GM18505 (cell line): ENCODE results near the gene PGM5.

Experiments used
- ATAC-seq: cut with Tn5 transposase; IDR thresholded peaks from one replicate; pipeline ENCODE4 v1.9.1; 2021; ENCODE audit not compliant: unreplicated experiment
- POLR2A ChIP-seq: IDR thresholded peaks from 4 replicates; pipeline ENCODE4 v1.6.1; 2011; ENCODE audit warnings: borderline replicate concordance; ENCODE audit not compliant: insufficient read depth, insufficient read length; ENCODE audit errors: extremely low read depth

The PGM5 gene

DNA sequence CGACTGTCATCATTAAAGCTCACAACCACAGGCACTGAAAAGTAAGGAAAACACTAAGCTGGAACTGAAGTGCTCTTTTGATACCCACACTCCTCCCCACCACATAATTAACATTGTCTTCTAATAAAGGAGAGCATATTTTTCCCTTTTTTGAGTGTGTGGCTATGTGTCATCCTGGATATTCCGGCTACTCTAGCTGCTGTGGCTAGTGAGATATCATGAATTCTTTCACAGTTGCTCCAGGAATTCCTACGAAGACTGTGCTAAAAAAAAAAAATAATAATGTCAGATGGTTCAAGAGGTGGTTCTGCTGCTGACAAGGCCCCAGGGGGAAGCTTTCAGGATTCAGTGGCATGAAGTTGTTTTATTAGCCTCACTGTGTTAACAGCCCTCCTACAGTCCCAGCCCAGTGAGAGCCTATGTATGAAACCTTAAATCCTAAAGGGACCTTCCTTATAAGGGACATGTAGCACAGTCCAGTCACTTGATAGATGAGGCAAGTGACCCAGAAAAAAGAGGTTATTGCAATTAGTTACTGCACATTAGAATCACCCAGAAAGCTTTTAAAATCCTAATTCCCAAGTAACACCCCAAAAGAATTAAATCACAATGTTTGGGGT lies 137.7 kb downstream of the PGM5 start:
- TF ChIP-seq POLR2A: no peak
- no peak for ATAC-seq

DNA sequence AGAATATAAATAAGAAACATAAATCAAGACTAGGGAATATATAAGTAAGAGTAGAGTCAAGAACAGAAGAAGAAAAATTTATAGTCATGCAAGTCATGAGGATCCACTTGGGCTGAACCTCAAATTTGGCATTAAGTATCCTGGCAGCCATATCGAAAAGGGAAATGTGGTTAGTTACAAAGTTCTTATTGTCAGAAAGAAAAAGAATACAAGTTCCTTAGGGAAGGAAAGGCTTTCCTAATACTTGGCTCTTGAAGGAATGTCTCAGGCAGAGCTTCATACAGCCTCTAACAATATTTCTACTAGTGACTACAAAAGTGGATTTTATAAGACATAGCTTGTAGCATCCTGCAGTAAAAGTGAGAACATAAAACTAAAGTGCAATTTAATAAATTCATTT lies 138.8 kb downstream of the PGM5 start:
- TF ChIP-seq POLR2A: no peak
- ATAC-seq: no peak

DNA sequence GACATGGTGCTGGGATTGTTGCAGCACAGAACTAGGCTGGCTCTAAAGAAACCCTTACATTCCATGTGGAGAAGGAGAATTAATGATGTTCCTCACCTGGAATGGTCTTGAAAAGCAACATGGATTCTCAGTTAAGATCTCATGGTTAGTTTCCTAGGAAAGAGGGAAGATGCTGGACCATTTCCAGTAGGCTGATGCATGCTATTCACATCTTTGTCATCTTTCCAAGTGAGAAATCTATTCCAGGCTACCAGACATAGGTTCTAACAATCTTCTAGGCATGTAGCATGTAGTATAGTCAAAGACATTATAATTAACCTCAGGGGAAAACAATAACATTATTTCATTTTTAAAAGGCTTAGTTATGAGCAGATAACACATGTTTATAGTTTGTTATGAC lies 139.9 kb downstream of the PGM5 start:
- no peak for ATAC-seq
- TF ChIP-seq POLR2A: no peak

DNA sequence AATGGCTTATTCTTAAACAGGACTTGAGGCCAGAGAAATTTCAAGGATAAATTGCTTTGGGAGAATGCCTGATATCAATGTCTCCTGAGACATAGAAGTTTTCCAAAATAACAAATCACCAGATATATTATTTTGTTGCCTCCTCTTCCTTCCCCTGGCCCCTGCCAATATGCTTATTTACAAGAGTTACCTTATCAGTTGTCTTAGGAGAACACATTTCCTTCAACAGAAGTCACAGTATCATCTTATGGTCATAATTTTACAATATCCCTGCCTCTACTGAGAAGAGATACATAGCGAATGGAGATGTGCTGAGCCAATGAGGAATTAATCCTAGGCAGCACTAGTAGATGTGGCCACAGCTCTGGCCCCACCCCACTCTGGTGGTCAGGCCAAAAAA lies 141.2 kb downstream of the PGM5 start:
- no peak for ATAC-seq
- TF ChIP-seq POLR2A: no peak

DNA sequence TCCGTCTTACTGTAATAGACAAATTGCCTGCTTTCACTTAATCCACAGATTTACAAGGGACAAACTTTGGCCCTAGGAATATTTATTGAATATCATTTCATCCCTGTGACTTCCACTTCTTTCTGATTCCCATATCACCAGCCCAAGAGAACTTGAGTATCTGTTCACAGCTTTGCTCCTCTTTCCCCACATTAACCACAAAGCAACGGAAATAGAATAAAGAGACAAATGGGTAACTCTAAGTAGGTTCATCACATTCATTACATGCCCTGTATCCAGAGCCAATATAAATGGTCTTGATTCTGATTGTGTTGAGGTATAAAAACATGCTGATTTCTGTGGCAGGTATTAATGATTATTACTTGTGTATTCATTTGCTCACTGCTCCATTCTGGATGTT lies 142.4 kb downstream of the PGM5 start:
- no peak for TF ChIP-seq POLR2A
- no peak for ATAC-seq

DNA sequence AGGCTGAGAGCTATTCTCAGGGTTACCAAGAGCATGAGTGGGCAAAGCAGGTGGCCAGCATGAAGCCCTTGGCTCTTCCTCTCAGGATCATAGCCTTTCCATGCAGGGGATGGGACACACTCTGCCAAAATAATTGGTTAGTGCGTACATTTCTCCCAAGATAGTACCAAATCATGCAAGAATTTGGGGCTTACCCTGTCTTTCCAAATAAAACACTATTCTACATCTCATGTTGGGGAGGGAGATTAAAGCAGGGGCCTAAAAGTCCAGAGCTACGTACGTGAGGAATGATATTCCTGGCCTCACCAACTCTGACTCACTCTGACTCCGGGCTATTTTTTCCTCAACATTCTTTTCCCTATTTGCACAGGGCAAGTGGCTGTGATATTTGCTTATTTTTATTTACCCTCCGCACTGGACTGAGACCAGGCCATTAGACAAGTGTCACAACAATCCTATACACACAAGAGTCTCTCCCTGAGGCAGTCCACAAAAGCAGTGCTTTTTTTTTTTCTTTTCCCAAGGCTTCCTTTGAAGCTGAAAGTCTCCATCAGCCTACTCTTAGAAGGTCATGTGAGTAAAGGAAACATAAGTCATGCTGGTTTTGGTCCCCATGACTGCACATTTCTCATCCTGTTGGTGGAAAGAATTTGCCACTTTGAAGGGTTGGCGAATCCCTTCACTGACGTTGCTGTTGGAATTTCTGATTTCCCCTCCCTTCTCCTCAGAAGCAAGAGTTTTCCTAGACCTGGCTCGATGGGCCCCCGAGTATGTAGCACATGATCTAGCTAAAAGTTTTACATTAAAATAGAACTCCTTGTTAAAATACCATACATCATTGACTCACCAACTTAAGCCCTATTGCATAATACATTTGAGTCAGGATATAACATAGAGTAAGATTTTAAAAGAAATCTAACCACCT lies 144.3 kb downstream of the PGM5 start:
- no peak for ATAC-seq
- no peak for TF ChIP-seq POLR2A

DNA sequence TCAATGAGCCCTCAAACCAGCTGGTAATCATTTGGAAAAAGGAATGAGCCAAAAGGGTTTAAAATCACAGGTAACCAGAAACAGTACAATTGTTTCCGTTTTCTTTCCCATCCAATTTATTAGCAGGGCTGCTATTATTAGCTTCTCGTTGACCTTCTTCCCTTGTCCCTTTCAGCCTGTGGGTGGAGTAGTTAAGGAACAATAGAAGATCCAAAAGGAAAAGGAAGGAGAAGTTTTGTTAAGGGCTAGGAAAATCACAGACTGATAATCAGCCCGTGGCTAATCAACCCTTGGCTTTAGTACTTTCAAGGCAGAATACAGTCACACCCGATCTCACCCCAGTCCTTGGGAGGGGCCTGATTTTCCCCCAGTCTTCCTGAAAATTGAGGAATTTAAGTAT lies 145.9 kb downstream of the PGM5 start:
- ATAC-seq: no peak
- TF ChIP-seq POLR2A: no peak

DNA sequence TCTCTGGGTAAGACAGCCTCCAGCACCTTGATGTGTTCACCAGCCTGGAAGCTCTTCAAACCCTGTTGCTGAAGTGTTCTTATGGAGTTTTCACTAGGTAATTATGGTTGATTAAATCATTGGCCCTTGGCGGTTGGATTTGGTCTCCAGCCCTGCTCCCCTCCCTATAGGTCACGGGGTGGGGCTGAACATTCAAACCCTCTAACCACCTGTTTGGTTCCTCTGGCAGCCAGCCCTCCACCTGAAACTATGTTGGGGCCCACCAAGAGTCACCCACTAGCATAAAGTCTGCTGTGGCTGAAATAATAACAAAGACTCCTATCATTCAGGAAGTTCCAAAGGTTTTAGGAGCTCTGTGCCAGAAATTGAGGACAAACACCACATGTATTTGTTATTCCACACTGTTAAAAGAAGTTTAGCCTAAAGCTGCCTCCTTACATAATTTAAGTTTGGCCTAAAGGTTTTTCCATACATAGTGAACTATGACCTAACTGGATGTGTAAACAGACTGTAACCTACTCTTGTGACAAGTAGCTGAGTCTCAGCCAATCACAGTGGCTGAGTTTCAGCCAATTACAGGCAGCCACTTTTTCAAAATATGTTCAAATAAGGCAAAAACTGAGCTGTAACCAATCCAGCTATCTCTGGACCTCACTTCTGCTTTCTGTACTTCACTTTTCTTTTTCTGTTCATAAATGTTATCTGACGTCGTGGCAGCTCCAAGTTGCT lies 149.4 kb downstream of the PGM5 start:
- TF ChIP-seq POLR2A: no peak
- ATAC-seq: no peak

DNA sequence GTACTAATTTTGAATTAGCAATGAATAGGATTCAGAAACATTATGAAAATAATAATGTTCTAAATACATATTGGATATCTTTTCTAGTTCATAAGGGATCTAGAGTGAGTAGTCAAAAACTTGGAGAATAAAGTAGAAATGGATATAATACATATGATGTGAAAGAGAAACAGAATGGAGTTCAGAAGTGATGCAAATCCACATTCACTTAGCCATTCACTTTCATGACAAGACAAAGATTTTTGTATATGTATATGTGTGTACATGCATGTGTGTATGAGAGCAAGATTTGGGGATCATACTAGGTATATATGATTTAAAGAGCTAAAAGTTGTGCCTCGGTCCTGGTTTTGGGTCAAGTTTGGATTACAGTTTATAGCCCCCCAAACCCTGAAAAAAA lies 150.1 kb downstream of the PGM5 start:
- ATAC-seq: no peak
- no peak for TF ChIP-seq POLR2A

DNA sequence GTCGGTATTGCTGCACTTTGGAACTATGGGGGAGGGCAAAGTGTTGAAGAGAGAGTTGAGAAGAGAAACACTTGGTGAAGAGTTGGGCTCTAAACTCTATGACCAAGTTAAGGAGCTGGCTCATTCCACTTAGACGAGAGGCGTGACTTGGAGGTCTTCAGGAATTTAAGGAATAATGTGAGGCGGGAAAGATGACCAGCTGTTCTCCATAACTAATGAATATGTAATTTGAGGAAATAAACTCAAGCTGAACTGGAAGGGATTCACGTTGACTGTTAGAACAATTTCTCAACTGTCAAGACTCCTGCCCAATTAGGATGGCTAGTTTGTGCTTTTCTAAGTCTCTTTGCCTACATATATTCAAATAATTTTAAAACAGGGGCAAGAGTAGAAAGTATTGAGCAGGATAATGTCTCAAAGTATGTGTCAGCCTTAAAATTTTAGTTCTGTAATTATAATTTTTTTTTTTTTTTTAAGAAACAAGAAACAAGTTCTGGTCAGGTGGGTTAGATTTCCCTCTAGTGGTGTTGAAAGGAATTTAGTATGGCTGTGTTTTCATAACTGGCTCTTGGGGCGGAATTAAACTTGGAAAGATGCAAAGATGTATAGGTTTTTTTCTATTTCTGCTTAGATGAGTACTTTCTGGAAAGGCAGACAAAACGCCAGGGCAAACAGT lies 150.9 kb downstream of the PGM5 start:
- no peak for TF ChIP-seq POLR2A
- ATAC-seq: no peak

DNA sequence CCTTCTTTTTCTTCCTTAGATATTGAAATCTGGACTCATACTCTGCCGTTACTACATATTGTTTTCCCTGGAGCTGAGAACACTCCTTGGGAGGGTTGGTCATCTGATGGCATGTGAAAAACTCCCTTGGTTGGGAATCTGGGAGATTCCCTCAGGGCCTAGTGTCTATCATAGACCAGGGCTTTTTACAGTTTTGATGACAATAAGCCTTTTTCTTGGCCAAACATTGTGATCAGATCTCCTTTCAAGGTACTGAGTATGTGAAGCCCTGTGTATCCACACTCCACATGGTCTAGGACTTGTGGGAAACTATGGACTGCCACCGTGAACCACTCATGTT lies 151.4 kb downstream of the PGM5 start:
- ATAC-seq: no peak
- TF ChIP-seq POLR2A: no peak

DNA sequence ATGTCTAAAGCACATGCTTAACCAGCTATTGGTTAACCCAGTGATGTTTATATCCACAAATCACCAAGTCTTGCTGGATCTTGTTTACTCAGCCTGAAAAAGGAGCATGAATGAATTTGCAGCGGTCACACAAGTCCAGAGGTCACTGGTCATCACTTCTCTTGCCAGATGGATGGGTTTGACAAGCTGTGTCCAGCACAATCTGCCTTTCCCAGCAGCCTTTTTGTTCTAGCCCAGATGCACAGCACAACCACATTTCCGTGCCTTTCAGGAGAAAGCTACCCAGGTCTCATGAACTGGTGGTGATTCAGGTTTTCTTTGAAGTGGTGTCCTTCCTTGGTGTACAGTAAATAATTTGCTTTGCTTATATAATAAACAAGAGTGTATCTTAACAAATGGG lies 152.1 kb downstream of the PGM5 start:
- ATAC-seq: no peak
- no peak for TF ChIP-seq POLR2A

DNA sequence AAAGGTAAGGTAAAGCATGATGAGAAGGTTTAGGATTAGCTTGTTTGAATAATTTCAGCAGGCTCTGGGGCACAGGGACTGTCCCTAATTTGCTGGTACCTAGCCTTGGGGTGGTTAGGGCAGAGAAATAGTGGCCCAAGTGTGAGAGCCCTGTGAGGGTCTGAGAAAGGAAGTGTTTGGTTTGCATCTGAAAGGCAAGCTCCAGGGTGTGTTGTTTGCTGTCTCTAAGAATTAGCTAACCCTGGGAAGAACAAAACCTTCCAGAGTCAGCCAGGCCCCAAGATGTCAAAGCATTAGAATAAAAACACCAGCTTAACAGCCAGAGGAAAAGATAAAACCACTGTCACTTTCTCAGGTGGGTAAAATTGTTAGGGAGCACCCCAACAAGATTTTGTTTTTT lies 153.3 kb downstream of the PGM5 start:
- ATAC-seq: no peak
- no peak for TF ChIP-seq POLR2A
